ENCODE data around the gene ITGA2. TPM values are rescaled to one million over a fixed set of nuclear protein-coding genes. Genes with fewer than 3 reads are reported as not detected.

ITGA2 gene
- total and polyA plus RNA-seq, 7 donors = 0.10 to 0.91 (median 0.64) TPM

GRCh38 chr5:53128481-53128880 is 139.3 kb downstream of the ITGA2 start:
- WGBS, 3 donors = 91 to 95% (median 93%) methylated on average over 1 of the region's 1 CpG
- Histone ChIP-seq H3K4me3 (no peak overlapping the region), H3K27ac (no peak overlapping the region), H3K36me3 (ENCODE audit: insufficient read depth in 1 of 2, low read depth in 1 of 2) (no peaks in the 10 kb centered on the region), H3K9me3 (no peaks in the 10 kb centered on the region), H3K4me1 (no peaks in the 10 kb centered on the region), H3K27me3 (ENCODE audit: insufficient read depth in 3 of 3, low read length in 2 of 3) (no peaks in the 10 kb centered on the region)
- intact Hi-C loops (cut with DNase I) = loop anchor here in 1 of 2 donors (10.0 kb wide), 1 partner anchor 306 kb away; no protein-coding TSS in a partner anchor
- TF ChIP-seq, protein P1, sequence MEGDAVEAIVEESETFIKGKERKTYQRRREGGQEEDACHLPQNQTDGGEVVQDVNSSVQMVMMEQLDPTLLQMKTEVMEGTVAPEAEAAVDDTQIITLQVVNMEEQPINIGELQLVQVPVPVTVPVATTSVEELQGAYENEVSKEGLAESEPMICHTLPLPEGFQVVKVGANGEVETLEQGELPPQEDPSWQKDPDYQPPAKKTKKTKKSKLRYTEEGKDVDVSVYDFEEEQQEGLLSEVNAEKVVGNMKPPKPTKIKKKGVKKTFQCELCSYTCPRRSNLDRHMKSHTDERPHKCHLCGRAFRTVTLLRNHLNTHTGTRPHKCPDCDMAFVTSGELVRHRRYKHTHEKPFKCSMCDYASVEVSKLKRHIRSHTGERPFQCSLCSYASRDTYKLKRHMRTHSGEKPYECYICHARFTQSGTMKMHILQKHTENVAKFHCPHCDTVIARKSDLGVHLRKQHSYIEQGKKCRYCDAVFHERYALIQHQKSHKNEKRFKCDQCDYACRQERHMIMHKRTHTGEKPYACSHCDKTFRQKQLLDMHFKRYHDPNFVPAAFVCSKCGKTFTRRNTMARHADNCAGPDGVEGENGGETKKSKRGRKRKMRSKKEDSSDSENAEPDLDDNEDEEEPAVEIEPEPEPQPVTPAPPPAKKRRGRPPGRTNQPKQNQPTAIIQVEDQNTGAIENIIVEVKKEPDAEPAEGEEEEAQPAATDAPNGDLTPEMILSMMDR (IDR thresholded peaks at IDR 0.05) = no peak
- ATAC-seq (no peak), DNase-seq (no peak)

DNA sequence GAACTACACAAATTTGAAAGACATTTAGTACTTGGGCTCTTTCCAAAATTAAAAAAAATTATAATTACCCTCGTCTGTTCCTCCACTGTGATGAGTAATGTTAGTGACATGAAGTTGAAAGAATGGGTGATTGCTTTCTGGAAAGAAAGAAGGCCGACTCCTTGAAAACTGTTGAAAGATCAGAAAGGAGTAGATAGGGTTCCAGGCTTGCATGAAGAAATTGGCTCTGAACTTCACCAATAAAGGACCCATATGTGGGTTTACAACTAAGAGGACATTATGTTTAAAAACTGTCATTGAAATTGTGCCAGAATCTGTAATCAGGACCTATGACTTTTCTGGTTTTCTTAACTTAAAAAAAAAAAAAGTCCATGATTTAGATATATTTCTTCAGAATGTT is 141.1 kb downstream of the ITGA2 start:
- intact Hi-C loops (cut with DNase I) = no loop called here
- Histone ChIP-seq H3K9me3 (no peaks in the 10 kb centered on the region), H3K27ac (no peak overlapping the region), H3K4me3 (no peak overlapping the region), H3K27me3 (ENCODE audit: insufficient read depth in 3 of 3, low read length in 2 of 3) (no peaks in the 10 kb centered on the region), H3K4me1 (no peaks in the 10 kb centered on the region), H3K36me3 (ENCODE audit: insufficient read depth in 1 of 2, low read depth in 1 of 2) (no peaks in the 10 kb centered on the region)
- ATAC-seq (no peak), DNase-seq (no peak)
- 49 to 57% (median 54%) methylated on average over 2 of the region's 2 CpGs for WGBS, 3 donors
- TF ChIP-seq, protein P1 (IDR thresholded peaks at IDR 0.05) = no peak

- DNase-seq (no peak), ATAC-seq (no peak)
- no peaks in the 10 kb centered on the region for H3K36me3 ChIP-seq (ENCODE audit: insufficient read depth in 1 of 2, low read depth in 1 of 2)
- H3K27ac ChIP-seq = no peak overlapping the region
- H3K4me1 ChIP-seq = no peaks in the 10 kb centered on the region
- intact Hi-C loops (cut with DNase I) = no loop called here
- WGBS, 3 donors = 64 to 81% (median 81%) methylated on average over 1 of the region's 1 CpG
- H3K4me3 ChIP-seq = no peak overlapping the region
- H3K9me3 ChIP-seq = no peaks in the 10 kb centered on the region
- no peaks in the 10 kb centered on the region for H3K27me3 ChIP-seq (ENCODE audit: insufficient read depth in 3 of 3, low read length in 2 of 3)
- TF ChIP-seq, protein P1 (IDR thresholded peaks at IDR 0.05) = no peak
These were observed 143.9 kb downstream of the ITGA2 start for GRCh38 chr5:53133020-53133419.

Other genes starting within 250 kb of the ITGA2 start
- 10 to 100 TPM; 13.0 to 29.3 (median 17.4) TPM for gene ITGA1, start 201.4 kb upstream of the ITGA2 start, total RNA-seq
- 1 to 10 TPM; 3.4 to 3.7 (median 3.5) TPM for gene ITGA1, start 201.4 kb upstream of the ITGA2 start, polyA plus RNA-seq
- gene PELO, start 201.4 kb upstream of the ITGA2 start, total RNA-seq = 10 to 100 TPM; 24.8 to 30.1 (median 25.3) TPM
- gene PELO, start 201.4 kb upstream of the ITGA2 start, polyA plus RNA-seq = 10 to 100 TPM; 13.1 to 26.7 (median 26.6) TPM
- 10 to 100 TPM; 38.8 to 46.7 (median 42.0) TPM for gene MOCS2, start 120.4 kb downstream of the ITGA2 start, total RNA-seq
- gene MOCS2, start 120.4 kb downstream of the ITGA2 start, polyA plus RNA-seq = 10 to 100 TPM; 47.1 to 73.9 (median 56.0) TPM

Measured in psoas muscle (tissue), 8 donors.